ENCODE data around the gene CACNA2D2. TPM values are rescaled to one million over a fixed set of nuclear protein-coding genes. Genes with fewer than 3 reads are reported as not detected.

Gene CACNA2D2
- total RNA-seq, 1 donor from 2014 or later: 19.4 TPM

DNA sequence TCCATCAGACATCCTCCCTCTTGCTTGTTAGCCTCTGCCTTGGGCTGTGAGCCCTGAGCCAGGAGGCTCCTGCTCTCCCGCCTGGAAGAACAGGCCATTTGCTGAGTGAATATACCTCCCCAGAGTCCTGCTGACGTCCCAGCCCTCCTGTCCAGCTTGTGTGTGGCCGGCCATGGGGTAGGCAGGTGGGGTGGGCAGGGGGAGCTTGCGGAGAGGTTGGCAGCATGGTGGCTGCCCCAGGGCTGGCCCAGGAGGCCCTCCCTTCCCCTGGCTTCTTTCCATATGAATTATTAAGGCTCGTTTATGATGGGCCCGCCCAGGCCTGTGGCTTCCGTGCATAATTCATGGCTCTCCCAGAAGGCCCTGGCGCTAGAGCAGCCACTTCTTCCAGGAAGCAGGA is 18.7 kb downstream of the CACNA2D2 start:
- H3K4me1 Mint-ChIP-seq (ENCODE audit: unreplicated experiment): peaks cover 15% of the 10 kb centered on the region
- H3K9me3 Mint-ChIP-seq: no peaks in the 10 kb centered on the region
- no peaks in the 10 kb centered on the region for H3K36me3 Mint-ChIP-seq
- H3K27ac Mint-ChIP-seq: no peak overlapping the region
- TF ChIP-seq, protein P1, sequence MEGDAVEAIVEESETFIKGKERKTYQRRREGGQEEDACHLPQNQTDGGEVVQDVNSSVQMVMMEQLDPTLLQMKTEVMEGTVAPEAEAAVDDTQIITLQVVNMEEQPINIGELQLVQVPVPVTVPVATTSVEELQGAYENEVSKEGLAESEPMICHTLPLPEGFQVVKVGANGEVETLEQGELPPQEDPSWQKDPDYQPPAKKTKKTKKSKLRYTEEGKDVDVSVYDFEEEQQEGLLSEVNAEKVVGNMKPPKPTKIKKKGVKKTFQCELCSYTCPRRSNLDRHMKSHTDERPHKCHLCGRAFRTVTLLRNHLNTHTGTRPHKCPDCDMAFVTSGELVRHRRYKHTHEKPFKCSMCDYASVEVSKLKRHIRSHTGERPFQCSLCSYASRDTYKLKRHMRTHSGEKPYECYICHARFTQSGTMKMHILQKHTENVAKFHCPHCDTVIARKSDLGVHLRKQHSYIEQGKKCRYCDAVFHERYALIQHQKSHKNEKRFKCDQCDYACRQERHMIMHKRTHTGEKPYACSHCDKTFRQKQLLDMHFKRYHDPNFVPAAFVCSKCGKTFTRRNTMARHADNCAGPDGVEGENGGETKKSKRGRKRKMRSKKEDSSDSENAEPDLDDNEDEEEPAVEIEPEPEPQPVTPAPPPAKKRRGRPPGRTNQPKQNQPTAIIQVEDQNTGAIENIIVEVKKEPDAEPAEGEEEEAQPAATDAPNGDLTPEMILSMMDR (conservative IDR thresholded peaks at IDR 0.05): no peak
- no peak overlapping the region for H3K4me3 Mint-ChIP-seq
- H3K27me3 Mint-ChIP-seq: no peaks in the 10 kb centered on the region
- no peak for DNase-seq (ENCODE audit: extremely low spot score, unreplicated experiment)

DNA sequence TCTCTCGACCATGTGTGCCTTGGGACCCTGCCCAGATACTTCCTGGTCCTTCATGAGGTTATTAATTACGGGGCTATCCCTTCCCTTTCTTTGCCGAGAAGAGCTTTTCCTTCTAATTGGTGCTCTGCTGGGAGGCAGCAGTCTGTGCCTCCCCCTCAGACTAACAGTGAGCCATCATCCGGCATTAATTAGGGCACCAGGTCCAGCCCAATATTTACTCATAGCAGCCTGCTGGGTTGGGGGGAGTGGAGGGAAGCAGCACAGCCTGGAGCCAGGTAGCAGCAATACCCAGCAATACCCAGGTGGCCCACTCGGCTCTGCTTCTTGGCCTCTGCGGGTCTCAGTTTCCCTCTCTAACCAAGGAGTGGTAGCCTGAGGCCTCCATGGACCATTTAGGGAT is 20.1 kb downstream of the CACNA2D2 start:
- H3K4me1 Mint-ChIP-seq (ENCODE audit: unreplicated experiment): peaks cover 21% of the 10 kb centered on the region
- H3K27ac Mint-ChIP-seq: no peak overlapping the region
- H3K4me3 Mint-ChIP-seq: no peak overlapping the region
- DNase-seq (ENCODE audit: extremely low spot score, unreplicated experiment): no peak
- H3K36me3 Mint-ChIP-seq: no peaks in the 10 kb centered on the region
- TF ChIP-seq, protein P1 (conservative IDR thresholded peaks at IDR 0.05): no peak
- no peaks in the 10 kb centered on the region for H3K27me3 Mint-ChIP-seq
- H3K9me3 Mint-ChIP-seq: peaks cover 4% of the 10 kb centered on the region

- Mint-ChIP-seq H3K9me3 (peaks cover 4% of the 10 kb centered on the region), H3K4me1 (ENCODE audit: unreplicated experiment) (peaks cover 21% of the 10 kb centered on the region), H3K27me3 (no peaks in the 10 kb centered on the region), H3K4me3 (no peak overlapping the region), H3K27ac (no peak overlapping the region), H3K36me3 (no peaks in the 10 kb centered on the region)
- DNase-seq (ENCODE audit: extremely low spot score, unreplicated experiment): no peak
- TF ChIP-seq, protein P1 (conservative IDR thresholded peaks at IDR 0.05): no peak
Observed at GRCh38 chr3:50481992-50482391, 21.4 kb downstream of the CACNA2D2 start.

DNA sequence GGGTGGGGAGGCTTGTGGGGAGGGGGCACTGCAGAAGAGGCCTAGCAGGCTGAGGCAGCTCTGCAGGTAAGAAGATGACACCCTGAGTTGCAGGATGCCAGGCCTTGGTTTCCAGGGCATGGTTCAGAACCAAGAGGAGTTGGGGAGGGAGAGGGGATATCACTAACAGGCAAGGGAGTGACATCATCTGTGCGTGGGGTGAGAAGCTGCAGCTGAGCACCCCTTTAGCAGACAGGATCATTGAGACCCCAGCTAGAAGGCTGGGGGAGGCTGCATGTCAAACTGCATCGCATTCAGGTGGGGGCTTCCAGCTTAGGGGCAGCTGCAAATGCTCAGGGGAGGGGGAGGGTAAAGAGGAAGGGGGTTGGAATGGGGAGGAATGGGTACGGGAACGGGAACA is 23.0 kb downstream of the CACNA2D2 start:
- Mint-ChIP-seq H3K36me3 (no peaks in the 10 kb centered on the region), H3K4me3 (no peak overlapping the region), H3K4me1 (ENCODE audit: unreplicated experiment) (peaks cover 21% of the 10 kb centered on the region), H3K27me3 (no peaks in the 10 kb centered on the region), H3K27ac (no peak overlapping the region), H3K9me3 (peaks cover 4% of the 10 kb centered on the region)
- TF ChIP-seq, protein P1 (conservative IDR thresholded peaks at IDR 0.05): no peak
- no peak for DNase-seq (ENCODE audit: extremely low spot score, unreplicated experiment)

- H3K4me3 Mint-ChIP-seq: no peak overlapping the region
- H3K27ac Mint-ChIP-seq: no peak overlapping the region
- H3K9me3 Mint-ChIP-seq: peaks cover 4% of the 10 kb centered on the region
- no peaks in the 10 kb centered on the region for H3K36me3 Mint-ChIP-seq
- peaks cover 14% of the 10 kb centered on the region for H3K4me1 Mint-ChIP-seq (ENCODE audit: unreplicated experiment)
- DNase-seq (ENCODE audit: extremely low spot score, unreplicated experiment): no peak
- TF ChIP-seq, protein P1 (conservative IDR thresholded peaks at IDR 0.05): no peak
- no peaks in the 10 kb centered on the region for H3K27me3 Mint-ChIP-seq
Observed at GRCh38 chr3:50479523-50479922, 23.9 kb downstream of the CACNA2D2 start.

GRCh38 chr3:50478671-50479260 is 24.7 kb downstream of the CACNA2D2 start:
- no peaks in the 10 kb centered on the region for H3K27me3 Mint-ChIP-seq
- no peak overlapping the region for H3K4me3 Mint-ChIP-seq
- no peak for DNase-seq (ENCODE audit: extremely low spot score, unreplicated experiment)
- H3K4me1 Mint-ChIP-seq (ENCODE audit: unreplicated experiment): peaks cover 10% of the 10 kb centered on the region
- H3K9me3 Mint-ChIP-seq: peaks cover 4% of the 10 kb centered on the region
- TF ChIP-seq, protein P1 (conservative IDR thresholded peaks at IDR 0.05): no peak
- no peak overlapping the region for H3K27ac Mint-ChIP-seq
- H3K36me3 Mint-ChIP-seq: no peaks in the 10 kb centered on the region
